Keratinocyte (primary cell): ENCODE data around the gene APOF. TPM values are rescaled to one million over a fixed set of nuclear protein-coding genes. Genes with fewer than 3 reads are reported as not detected.
"Not testable (repeated sequence)": the region's sequence is repeated elsewhere in the genome, so short reads cannot be mapped to it uniquely, and the experiment has no call there.

ENCODE experiments used
- DNase-seq: peaks from one replicate; pipeline ENCODE4 v3.0.0-alpha.2; 2011; ENCODE audit warnings: low read depth, missing footprints, low spot score
- FAIRE-seq: peaks from 2 replicates; lab custom pipeline; 2011; peaks lifted over from hg19 to GRCh38; lab: Jason Lieb, UNC
- H2AFZ ChIP-seq: 2 replicates; pipeline ENCODE4 v1.6.0; 2012; ENCODE audit warnings: low read length, control low read depth, inconsistent platforms; ENCODE audit not compliant: control insufficient read depth
- H3K27ac ChIP-seq: 2 replicates; pipeline ENCODE4 v1.5.1; 2011; ENCODE audit warnings: low read length; ENCODE audit not compliant: control insufficient read depth, insufficient read depth
- H3K27me3 ChIP-seq: 3 replicates; pipeline ENCODE4 v1.6.0; 2011; ENCODE audit warnings: low read length; ENCODE audit not compliant: control insufficient read depth, insufficient read depth; ENCODE audit errors: extremely low read depth
- H3K36me3 ChIP-seq, 2 experiments: 2 replicates in 1 of 2; 3 replicates in 1 of 2; pipeline ENCODE4 v1.5.1; 2011; ENCODE audit warnings: low read length in 2 of 2, mild to moderate bottlenecking in 1 of 2; ENCODE audit not compliant: control insufficient read depth in 2 of 2, insufficient read depth in 2 of 2; ENCODE audit errors: extremely low read depth in 1 of 2
- H3K4me1 ChIP-seq: 3 replicates; pipeline ENCODE4 v1.5.1; 2011; ENCODE audit warnings: low read length; ENCODE audit not compliant: control insufficient read depth, insufficient read depth; ENCODE audit errors: extremely low read depth
- H3K4me2 ChIP-seq: 3 replicates; pipeline ENCODE4 v1.6.0; 2011; ENCODE audit warnings: low read depth, low read length; ENCODE audit not compliant: control insufficient read depth, insufficient read depth; ENCODE audit errors: extremely low read depth
- H3K4me3 ChIP-seq, 3 experiments: fragments of 200-600 bp in 1 of 3; sonication (generic) in 1 of 3; 2 replicates in 2 of 3; 3 replicates in 1 of 3; pipeline ENCODE4 v1.5.1; 2011 to 2016; ENCODE audit warnings: low read length in 3 of 3, mild to moderate bottlenecking in 3 of 3, control low read depth in 2 of 3, inconsistent platforms in 1 of 3, low read depth in 1 of 3, mixed read lengths in 1 of 3, mixed run types in 1 of 3, moderate library complexity in 1 of 3; ENCODE audit not compliant: control insufficient read depth in 2 of 3, insufficient read depth in 2 of 3; ENCODE audit errors: extremely low read depth in 1 of 3
- H3K79me2 ChIP-seq: 2 replicates; pipeline ENCODE4 v1.6.0; 2012; ENCODE audit warnings: low read length; ENCODE audit not compliant: control insufficient read depth, insufficient read depth
- H3K9ac ChIP-seq: 3 replicates; pipeline ENCODE4 v1.6.0; 2011; ENCODE audit warnings: low read length; ENCODE audit not compliant: control insufficient read depth, insufficient read depth; ENCODE audit errors: extremely low read depth
- H3K9me1 ChIP-seq: 3 replicates; pipeline ENCODE4 v1.6.0; 2011; ENCODE audit warnings: low read length; ENCODE audit not compliant: control insufficient read depth, insufficient read depth; ENCODE audit errors: extremely low read depth
- H3K9me3 ChIP-seq: 2 replicates; pipeline ENCODE4 v1.5.1; 2012; ENCODE audit warnings: low read depth, low read length; ENCODE audit not compliant: control insufficient read depth
- H4K20me1 ChIP-seq: 3 replicates; pipeline ENCODE4 v1.6.0; 2011; ENCODE audit warnings: low read length; ENCODE audit not compliant: control insufficient read depth, insufficient read depth; ENCODE audit errors: extremely low read depth
- EZH2 ChIP-seq: IDR thresholded peaks from one replicate; pipeline ENCODE4 v1.6.1; 2012; ENCODE audit warnings: inconsistent platforms, mild to moderate bottlenecking, low read length, moderate library complexity
- dilution Hi-C: fragments of 300-500 bp; cut with MboI; formaldehyde crosslinking; loops from one replicate; pipeline ENCODE4 v1.7.0; 2020; ENCODE audit warnings: low sequenced_read_pairs; ENCODE audit not compliant: extremely low pct_ligation_motif_present
- polyA plus RNA-seq, 5 experiments: library from polyadenylated mRNA; depleted of rRNA in 3 of 5; stranded (reverse) in 3 of 5; stranded (forward) in 1 of 5; unstranded in 1 of 5; fragments of >200 nt; gene quantifications; 1 replicate in 1 of 5; 2 replicates in 3 of 5; 3 replicates in 1 of 5; pipeline versions ENCODE4 v1.2.1 to v1.2.3, GENCODE V29; 2011 to 2012; ENCODE audit warnings: missing spikeins in 2 of 5, low read depth in 1 of 5, low replicate concordance in 1 of 5
- TF ChIP-seq, protein P1 (sequence below), 3 experiments: IDR thresholded peaks in 1 of 3; conservative IDR thresholded peaks in 1 of 3; optimal IDR thresholded peaks in 1 of 3; 2 replicates in 2 of 3; 3 replicates in 1 of 3; pipeline versions ENCODE3 to v1.5.1; 2011; ENCODE audit warnings: low read length in 3 of 3, mild to moderate bottlenecking in 3 of 3, moderate library complexity in 2 of 3, control low read depth in 1 of 3, inconsistent platforms in 1 of 3; ENCODE audit not compliant: insufficient read depth in 2 of 3; ENCODE audit errors: extremely low read depth in 1 of 3

Gene APOF
- polyA plus RNA-seq, 1 donor (not counting 4 experiments of a cell fraction or from before 2014, with no cell fraction given), result not detected

- H3K27ac ChIP-seq, result no peak overlapping the region
- no peaks in the 10 kb centered on the region for H3K79me2 ChIP-seq
- no peak for DNase-seq
- peak; percentile 67 for FAIRE-seq
- peaks cover 60 to 61% of the 10 kb centered on the region in 2 experiments for H3K36me3 ChIP-seq
- H3K27me3 ChIP-seq, result no peaks in the 10 kb centered on the region
- H3K4me3 ChIP-seq, result no peak overlapping the region
- H3K9me1 ChIP-seq, result no peaks in the 10 kb centered on the region
- H3K4me2 ChIP-seq, result no peak overlapping the region
- H2AFZ ChIP-seq, result no peak overlapping the region
- dilution Hi-C loops, result no loop called here
- H3K9me3 ChIP-seq, result no peaks in the 10 kb centered on the region
- H3K9ac ChIP-seq, result no peak overlapping the region
- peaks cover 6% of the 10 kb centered on the region for H3K4me1 ChIP-seq
- no peaks in the 10 kb centered on the region for H4K20me1 ChIP-seq
- TF ChIP-seq, protein P1, sequence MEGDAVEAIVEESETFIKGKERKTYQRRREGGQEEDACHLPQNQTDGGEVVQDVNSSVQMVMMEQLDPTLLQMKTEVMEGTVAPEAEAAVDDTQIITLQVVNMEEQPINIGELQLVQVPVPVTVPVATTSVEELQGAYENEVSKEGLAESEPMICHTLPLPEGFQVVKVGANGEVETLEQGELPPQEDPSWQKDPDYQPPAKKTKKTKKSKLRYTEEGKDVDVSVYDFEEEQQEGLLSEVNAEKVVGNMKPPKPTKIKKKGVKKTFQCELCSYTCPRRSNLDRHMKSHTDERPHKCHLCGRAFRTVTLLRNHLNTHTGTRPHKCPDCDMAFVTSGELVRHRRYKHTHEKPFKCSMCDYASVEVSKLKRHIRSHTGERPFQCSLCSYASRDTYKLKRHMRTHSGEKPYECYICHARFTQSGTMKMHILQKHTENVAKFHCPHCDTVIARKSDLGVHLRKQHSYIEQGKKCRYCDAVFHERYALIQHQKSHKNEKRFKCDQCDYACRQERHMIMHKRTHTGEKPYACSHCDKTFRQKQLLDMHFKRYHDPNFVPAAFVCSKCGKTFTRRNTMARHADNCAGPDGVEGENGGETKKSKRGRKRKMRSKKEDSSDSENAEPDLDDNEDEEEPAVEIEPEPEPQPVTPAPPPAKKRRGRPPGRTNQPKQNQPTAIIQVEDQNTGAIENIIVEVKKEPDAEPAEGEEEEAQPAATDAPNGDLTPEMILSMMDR (optimal IDR thresholded peaks at IDR 0.05 in 1 of 3, IDR thresholded peaks at IDR 0.05 in 1 of 3, conservative IDR thresholded peaks at IDR 0.05 in 1 of 3; ENCODE audit: extremely low read depth in 1 of 3, insufficient read depth in 2 of 3, low read length in 3 of 3), result no peak
- no peak for TF ChIP-seq EZH2
These were observed 12.0 kb downstream of the APOF start for GRCh38 chr12:56350662-56351061.

- peaks cover 49 to 56% of the 10 kb centered on the region in 2 experiments for H3K36me3 ChIP-seq
- no peak overlapping the region for H2AFZ ChIP-seq
- dilution Hi-C loops, result no loop called here
- FAIRE-seq, result no peak
- H3K4me3 ChIP-seq, result no peak overlapping the region
- H3K9me1 ChIP-seq, result no peaks in the 10 kb centered on the region
- H4K20me1 ChIP-seq, result no peaks in the 10 kb centered on the region
- no peak overlapping the region for H3K27ac ChIP-seq
- H3K9me3 ChIP-seq, result no peaks in the 10 kb centered on the region
- no peak for DNase-seq
- H3K9ac ChIP-seq, result no peak overlapping the region
- H3K79me2 ChIP-seq, result no peaks in the 10 kb centered on the region
- no peaks in the 10 kb centered on the region for H3K27me3 ChIP-seq
- H3K4me1 ChIP-seq, result peaks cover 6% of the 10 kb centered on the region
- TF ChIP-seq, protein P1 (optimal IDR thresholded peaks at IDR 0.05 in 1 of 3, IDR thresholded peaks at IDR 0.05 in 1 of 3, conservative IDR thresholded peaks at IDR 0.05 in 1 of 3; ENCODE audit: extremely low read depth in 1 of 3, insufficient read depth in 2 of 3, low read length in 3 of 3), result no peak
- TF ChIP-seq EZH2, result no peak
- H3K4me2 ChIP-seq, result no peak overlapping the region
These were observed 13.9 kb downstream of the APOF start for GRCh38 chr12:56348776-56349175.

GRCh38 chr12:56347255-56347654 lies 15.4 kb downstream of the APOF start:
- H4K20me1 ChIP-seq, H3K4me1 ChIP-seq, H3K9ac ChIP-seq, H3K79me2 ChIP-seq, DNase-seq, H3K9me3 ChIP-seq, H3K4me2 ChIP-seq, H3K9me1 ChIP-seq, H3K27ac ChIP-seq, H3K4me3 ChIP-seq, FAIRE-seq, H2AFZ ChIP-seq, dilution Hi-C loops, H3K27me3 ChIP-seq: not testable (repeated sequence)
- peaks cover 56 to 58% of the 10 kb centered on the region in 2 experiments for H3K36me3 ChIP-seq
